Measurements from ENCODE around the gene AGMAT. TPM values are rescaled to one million over a fixed set of nuclear protein-coding genes. Genes with fewer than 3 reads are reported as not detected.

AGMAT gene
- total and polyA plus RNA-seq, 2 of the 13 experiments (the other 11 are each of a cell fraction or from before 2014, with no cell fraction given) = 59.1 to 174 TPM

GRCh38 chr1:15526490-15527339 is 58.1 kb downstream of the AGMAT start, which contains the start of gene DNAJC16 (continued):
- peak; percentile 99 for TF ChIP-seq ARID4A (CRISPR knock-in tag; IDR thresholded peaks at IDR 0.05; ENCODE audit: borderline replicate concordance)
- TF ChIP-seq MXI1 (IDR thresholded peaks at IDR 0.05; ENCODE audit: borderline replicate concordance, low read depth, low read length) = peak; percentile 97; the same call in 2 of the 3 replicates
- TF ChIP-seq HNRNPL (IDR thresholded peaks at IDR 0.05; ENCODE audit: low read depth, low read length) = 0 out of 2 replicates have a peak, but pooled peaks have one; percentile 53
- TF ChIP-seq ZNF572 (CRISPR knock-in tag; IDR thresholded peaks at IDR 0.05) = no peak
- no peak for TF ChIP-seq ZBTB4 (CRISPR knock-in tag; IDR thresholded peaks at IDR 0.05; ENCODE audit: borderline replicate concordance)
- peak; percentile 59 for TF ChIP-seq CEBPG (CRISPR knock-in tag; IDR thresholded peaks at IDR 0.05)
- TF ChIP-seq ZNF549 (CRISPR knock-in tag; IDR thresholded peaks at IDR 0.05) = no peak
- TF ChIP-seq MIER2 (CRISPR knock-in tag; IDR thresholded peaks at IDR 0.05) = no peak
- TF ChIP-seq, protein P1, sequence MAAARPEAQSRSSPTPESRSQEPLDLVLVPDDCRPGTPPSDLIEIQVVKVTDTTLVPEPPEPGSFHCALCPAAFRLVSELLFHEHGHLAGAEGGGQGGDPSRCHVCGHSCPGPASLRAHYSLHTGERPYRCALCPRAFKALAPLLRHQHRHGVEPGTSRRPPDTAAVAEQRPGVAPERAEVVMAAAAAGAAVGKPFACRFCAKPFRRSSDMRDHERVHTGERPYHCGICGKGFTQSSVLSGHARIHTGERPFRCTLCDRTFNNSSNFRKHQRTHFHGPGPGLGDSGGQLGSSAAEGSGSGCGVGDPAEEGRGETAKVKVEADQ (CRISPR knock-in tag; IDR thresholded peaks at IDR 0.05; ENCODE audit: borderline replicate concordance) = no peak; the same call in 1 of the 2 replicates
- TF ChIP-seq, protein P2, sequence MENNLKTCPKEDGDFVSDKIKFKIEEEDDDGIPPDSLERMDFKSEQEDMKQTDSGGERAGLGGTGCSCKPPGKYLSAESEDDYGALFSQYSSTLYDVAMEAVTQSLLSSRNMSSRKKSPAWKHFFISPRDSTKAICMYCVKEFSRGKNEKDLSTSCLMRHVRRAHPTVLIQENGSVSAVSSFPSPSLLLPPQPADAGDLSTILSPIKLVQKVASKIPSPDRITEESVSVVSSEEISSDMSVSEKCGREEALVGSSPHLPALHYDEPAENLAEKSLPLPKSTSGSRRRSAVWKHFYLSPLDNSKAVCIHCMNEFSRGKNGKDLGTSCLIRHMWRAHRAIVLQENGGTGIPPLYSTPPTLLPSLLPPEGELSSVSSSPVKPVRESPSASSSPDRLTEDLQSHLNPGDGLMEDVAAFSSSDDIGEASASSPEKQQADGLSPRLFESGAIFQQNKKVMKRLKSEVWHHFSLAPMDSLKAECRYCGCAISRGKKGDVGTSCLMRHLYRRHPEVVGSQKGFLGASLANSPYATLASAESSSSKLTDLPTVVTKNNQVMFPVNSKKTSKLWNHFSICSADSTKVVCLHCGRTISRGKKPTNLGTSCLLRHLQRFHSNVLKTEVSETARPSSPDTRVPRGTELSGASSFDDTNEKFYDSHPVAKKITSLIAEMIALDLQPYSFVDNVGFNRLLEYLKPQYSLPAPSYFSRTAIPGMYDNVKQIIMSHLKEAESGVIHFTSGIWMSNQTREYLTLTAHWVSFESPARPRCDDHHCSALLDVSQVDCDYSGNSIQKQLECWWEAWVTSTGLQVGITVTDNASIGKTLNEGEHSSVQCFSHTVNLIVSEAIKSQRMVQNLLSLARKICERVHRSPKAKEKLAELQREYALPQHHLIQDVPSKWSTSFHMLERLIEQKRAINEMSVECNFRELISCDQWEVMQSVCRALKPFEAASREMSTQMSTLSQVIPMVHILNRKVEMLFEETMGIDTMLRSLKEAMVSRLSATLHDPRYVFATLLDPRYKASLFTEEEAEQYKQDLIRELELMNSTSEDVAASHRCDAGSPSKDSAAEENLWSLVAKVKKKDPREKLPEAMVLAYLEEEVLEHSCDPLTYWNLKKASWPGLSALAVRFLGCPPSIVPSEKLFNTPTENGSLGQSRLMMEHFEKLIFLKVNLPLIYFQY (CRISPR knock-in tag; IDR thresholded peaks at IDR 0.05; ENCODE audit: borderline replicate concordance) = no peak
- no peak for TF ChIP-seq ZFP90 (CRISPR knock-in tag; IDR thresholded peaks at IDR 0.05; ENCODE audit: borderline replicate concordance)
- TF ChIP-seq ZNF674 (CRISPR knock-in tag; IDR thresholded peaks at IDR 0.05; ENCODE audit: low read depth) = no peak
- TF ChIP-seq NPAS2 (CRISPR knock-in tag; IDR thresholded peaks at IDR 0.05; ENCODE audit: borderline replicate concordance) = no peak
- peak; percentile 37; the same call in 1 of the 2 replicates for TF ChIP-seq FOXC1 (CRISPR knock-in tag; IDR thresholded peaks at IDR 0.05; ENCODE audit: borderline replicate concordance)
- TF ChIP-seq ZNF235 (CRISPR knock-in tag; IDR thresholded peaks at IDR 0.05; ENCODE audit: borderline replicate concordance) = no peak
- TF ChIP-seq MTA3 (CRISPR knock-in tag; IDR thresholded peaks at IDR 0.05) = no peak
